GM12878 (cell line): Measurements from ENCODE around the gene WDR93.

Experiments
- FOS ChIP-seq: IDR thresholded peaks from 3 replicates; pipeline ENCODE4 v1.6.1; 2011; ENCODE audit warnings: borderline replicate concordance; ENCODE audit not compliant: insufficient read length; ENCODE audit errors: extremely low read depth
- FOXK2 ChIP-seq: fragments of 450-650 bp; IDR thresholded peaks from 2 replicates; pipeline ENCODE4 v1.6.1; 2017; ENCODE audit warnings: mild to moderate bottlenecking, moderate library complexity
- NBN ChIP-seq: fragments of 450-650 bp; IDR thresholded peaks from 2 replicates; pipeline ENCODE4 v1.6.1; 2016
- POLR2AphosphoS5 ChIP-seq: IDR thresholded peaks from 2 replicates; pipeline ENCODE4 v1.6.1; 2011; ENCODE audit warnings: mild to moderate bottlenecking, low read length, inconsistent platforms
- TAF1 ChIP-seq: IDR thresholded peaks from 2 replicates; pipeline ENCODE4 v1.6.1; 2011; ENCODE audit warnings: mild to moderate bottlenecking, low read depth, low read length, borderline replicate concordance
- ZNF274 ChIP-seq: IDR thresholded peaks from one replicate; pipeline ENCODE4 v1.8.0; 2011; ENCODE audit not compliant: insufficient read length, insufficient read depth
- TF ChIP-seq, protein P1 (sequence below), 3 experiments: IDR thresholded peaks in 2 of 3; conservative IDR thresholded peaks in 1 of 3; 2 replicates each; pipeline ENCODE4 v1.5.1; 2011; ENCODE audit warnings: low read depth in 3 of 3, low read length in 3 of 3, mild to moderate bottlenecking in 3 of 3, control low read depth in 2 of 3, moderate library complexity in 2 of 3, inconsistent platforms in 1 of 3, mixed read lengths in 1 of 3; ENCODE audit not compliant: control insufficient read depth in 2 of 3, insufficient read depth in 1 of 3; ENCODE audit errors: extremely low read depth in 1 of 3
- TF ChIP-seq, protein P2 (sequence below): fragments of 450-650 bp; formaldehyde crosslinking; IDR thresholded peaks from 2 replicates; pipeline ENCODE4 v1.4.0; 2020; ENCODE audit warnings: mild to moderate bottlenecking, moderate library complexity
- TF ChIP-seq, protein P3 (sequence below): fragments of 450-650 bp; IDR thresholded peaks from 2 replicates; pipeline ENCODE4 v1.6.1; 2016; ENCODE audit warnings: mild to moderate bottlenecking, moderate library complexity, borderline replicate concordance

DNA sequence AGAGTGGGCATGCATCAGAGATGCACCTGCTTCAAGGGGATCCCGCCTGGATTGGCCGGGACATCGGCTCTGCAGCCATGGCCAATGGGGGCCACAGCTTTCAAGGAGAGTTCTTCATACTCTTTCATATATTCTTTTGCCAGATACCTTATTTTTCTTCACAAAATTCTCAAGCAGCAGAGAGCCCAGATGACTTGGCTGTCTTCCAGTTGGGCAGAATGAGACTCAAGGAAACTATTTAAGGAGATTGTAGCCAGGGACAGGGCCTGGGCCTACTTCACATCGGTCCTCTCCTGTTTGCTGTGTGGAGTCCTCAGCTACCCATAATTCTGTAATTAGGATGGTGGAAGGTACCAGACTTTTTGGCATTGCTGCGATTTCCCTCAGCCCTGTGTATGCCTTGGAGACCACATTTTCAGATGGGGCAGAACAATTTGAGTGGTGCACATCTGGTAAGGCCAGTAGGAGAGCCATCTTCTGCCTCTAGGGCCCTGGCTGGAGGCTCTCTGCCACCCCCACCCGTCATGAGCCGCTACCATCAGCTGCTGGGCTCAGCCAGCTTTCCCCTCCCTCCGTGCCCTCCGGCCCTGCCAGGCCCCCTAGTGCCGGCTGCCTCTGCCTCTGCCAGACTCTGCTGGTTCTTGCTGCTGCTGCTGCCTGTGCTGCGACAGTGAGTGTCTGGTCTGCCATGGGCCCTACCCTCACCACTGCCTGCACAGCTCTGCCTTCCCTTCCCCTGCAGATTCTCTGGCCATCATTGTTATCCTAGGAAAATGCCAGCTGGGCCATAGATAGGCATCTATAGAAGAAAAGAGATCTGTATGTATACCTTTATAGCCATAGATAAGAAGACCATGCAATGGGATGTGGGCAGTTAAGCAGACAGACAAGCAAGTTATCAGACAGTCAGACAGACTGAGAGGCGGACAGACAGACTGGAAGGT lies 18.1 kb upstream of the WDR93 start:
- TF ChIP-seq POLR2AphosphoS5: no peak
- TF ChIP-seq ZNF274: no peak
- TF ChIP-seq, protein P1, sequence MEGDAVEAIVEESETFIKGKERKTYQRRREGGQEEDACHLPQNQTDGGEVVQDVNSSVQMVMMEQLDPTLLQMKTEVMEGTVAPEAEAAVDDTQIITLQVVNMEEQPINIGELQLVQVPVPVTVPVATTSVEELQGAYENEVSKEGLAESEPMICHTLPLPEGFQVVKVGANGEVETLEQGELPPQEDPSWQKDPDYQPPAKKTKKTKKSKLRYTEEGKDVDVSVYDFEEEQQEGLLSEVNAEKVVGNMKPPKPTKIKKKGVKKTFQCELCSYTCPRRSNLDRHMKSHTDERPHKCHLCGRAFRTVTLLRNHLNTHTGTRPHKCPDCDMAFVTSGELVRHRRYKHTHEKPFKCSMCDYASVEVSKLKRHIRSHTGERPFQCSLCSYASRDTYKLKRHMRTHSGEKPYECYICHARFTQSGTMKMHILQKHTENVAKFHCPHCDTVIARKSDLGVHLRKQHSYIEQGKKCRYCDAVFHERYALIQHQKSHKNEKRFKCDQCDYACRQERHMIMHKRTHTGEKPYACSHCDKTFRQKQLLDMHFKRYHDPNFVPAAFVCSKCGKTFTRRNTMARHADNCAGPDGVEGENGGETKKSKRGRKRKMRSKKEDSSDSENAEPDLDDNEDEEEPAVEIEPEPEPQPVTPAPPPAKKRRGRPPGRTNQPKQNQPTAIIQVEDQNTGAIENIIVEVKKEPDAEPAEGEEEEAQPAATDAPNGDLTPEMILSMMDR (IDR thresholded peaks at IDR 0.05 in 2 of 3, conservative IDR thresholded peaks at IDR 0.05 in 1 of 3; ENCODE audit: control insufficient read depth in 2 of 3, extremely low read depth in 1 of 3, insufficient read depth in 1 of 3, low read depth in 3 of 3, low read length in 3 of 3): no peak
- TF ChIP-seq, protein P2, sequence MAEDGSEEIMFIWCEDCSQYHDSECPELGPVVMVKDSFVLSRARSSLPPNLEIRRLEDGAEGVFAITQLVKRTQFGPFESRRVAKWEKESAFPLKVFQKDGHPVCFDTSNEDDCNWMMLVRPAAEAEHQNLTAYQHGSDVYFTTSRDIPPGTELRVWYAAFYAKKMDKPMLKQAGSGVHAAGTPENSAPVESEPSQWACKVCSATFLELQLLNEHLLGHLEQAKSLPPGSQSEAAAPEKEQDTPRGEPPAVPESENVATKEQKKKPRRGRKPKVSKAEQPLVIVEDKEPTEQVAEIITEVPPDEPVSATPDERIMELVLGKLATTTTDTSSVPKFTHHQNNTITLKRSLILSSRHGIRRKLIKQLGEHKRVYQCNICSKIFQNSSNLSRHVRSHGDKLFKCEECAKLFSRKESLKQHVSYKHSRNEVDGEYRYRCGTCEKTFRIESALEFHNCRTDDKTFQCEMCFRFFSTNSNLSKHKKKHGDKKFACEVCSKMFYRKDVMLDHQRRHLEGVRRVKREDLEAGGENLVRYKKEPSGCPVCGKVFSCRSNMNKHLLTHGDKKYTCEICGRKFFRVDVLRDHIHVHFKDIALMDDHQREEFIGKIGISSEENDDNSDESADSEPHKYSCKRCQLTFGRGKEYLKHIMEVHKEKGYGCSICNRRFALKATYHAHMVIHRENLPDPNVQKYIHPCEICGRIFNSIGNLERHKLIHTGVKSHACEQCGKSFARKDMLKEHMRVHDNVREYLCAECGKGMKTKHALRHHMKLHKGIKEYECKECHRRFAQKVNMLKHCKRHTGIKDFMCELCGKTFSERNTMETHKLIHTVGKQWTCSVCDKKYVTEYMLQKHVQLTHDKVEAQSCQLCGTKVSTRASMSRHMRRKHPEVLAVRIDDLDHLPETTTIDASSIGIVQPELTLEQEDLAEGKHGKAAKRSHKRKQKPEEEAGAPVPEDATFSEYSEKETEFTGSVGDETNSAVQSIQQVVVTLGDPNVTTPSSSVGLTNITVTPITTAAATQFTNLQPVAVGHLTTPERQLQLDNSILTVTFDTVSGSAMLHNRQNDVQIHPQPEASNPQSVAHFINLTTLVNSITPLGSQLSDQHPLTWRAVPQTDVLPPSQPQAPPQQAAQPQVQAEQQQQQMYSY: no peak
- TF ChIP-seq FOXK2: no peak
- no peak for TF ChIP-seq NBN
- TF ChIP-seq TAF1: no peak
- no peak for TF ChIP-seq FOS
- TF ChIP-seq, protein P3, sequence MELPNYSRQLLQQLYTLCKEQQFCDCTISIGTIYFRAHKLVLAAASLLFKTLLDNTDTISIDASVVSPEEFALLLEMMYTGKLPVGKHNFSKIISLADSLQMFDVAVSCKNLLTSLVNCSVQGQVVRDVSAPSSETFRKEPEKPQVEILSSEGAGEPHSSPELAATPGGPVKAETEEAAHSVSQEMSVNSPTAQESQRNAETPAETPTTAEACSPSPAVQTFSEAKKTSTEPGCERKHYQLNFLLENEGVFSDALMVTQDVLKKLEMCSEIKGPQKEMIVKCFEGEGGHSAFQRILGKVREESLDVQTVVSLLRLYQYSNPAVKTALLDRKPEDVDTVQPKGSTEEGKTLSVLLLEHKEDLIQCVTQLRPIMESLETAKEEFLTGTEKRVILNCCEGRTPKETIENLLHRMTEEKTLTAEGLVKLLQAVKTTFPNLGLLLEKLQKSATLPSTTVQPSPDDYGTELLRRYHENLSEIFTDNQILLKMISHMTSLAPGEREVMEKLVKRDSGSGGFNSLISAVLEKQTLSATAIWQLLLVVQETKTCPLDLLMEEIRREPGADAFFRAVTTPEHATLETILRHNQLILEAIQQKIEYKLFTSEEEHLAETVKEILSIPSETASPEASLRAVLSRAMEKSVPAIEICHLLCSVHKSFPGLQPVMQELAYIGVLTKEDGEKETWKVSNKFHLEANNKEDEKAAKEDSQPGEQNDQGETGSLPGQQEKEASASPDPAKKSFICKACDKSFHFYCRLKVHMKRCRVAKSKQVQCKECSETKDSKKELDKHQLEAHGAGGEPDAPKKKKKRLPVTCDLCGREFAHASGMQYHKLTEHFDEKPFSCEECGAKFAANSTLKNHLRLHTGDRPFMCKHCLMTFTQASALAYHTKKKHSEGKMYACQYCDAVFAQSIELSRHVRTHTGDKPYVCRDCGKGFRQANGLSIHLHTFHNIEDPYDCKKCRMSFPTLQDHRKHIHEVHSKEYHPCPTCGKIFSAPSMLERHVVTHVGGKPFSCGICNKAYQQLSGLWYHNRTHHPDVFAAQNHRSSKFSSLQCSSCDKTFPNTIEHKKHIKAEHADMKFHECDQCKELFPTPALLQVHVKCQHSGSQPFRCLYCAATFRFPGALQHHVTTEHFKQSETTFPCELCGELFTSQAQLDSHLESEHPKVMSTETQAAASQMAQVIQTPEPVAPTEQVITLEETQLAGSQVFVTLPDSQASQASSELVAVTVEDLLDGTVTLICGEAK: no peak
